BLaER1 (cell line): Measurements from ENCODE around the gene MEDAG.
A peak's percentile ranks its signal among the peaks of the same experiment; 100 is the strongest.

Experiments
- H3K27ac ChIP-seq: shearing (Covaris generic); formaldehyde crosslinking; 2 replicates; pipeline ENCODE4 v1.8.1; 2022
- H3K27me3 ChIP-seq: shearing (Covaris generic); formaldehyde crosslinking; 2 replicates; pipeline ENCODE4 v1.8.1; 2022
- H3K36me3 ChIP-seq: shearing (Covaris generic); formaldehyde crosslinking; 2 replicates; pipeline ENCODE4 v1.8.1; 2022
- H3K4me1 ChIP-seq: shearing (Covaris generic); formaldehyde crosslinking; 2 replicates; pipeline ENCODE4 v1.8.1; 2022
- H3K4me2 ChIP-seq: shearing (Covaris generic); formaldehyde crosslinking; 2 replicates; pipeline ENCODE4 v1.8.1; 2022
- H3K4me3 ChIP-seq: shearing (Covaris generic); formaldehyde crosslinking; 2 replicates; pipeline ENCODE4 v1.8.1; 2022
- H3K9ac ChIP-seq: shearing (Covaris generic); formaldehyde crosslinking; 2 replicates; pipeline ENCODE4 v1.8.1; 2022
- H3K9me3 ChIP-seq: shearing (Covaris generic); formaldehyde crosslinking; 2 replicates; pipeline ENCODE4 v1.8.1; 2022
- H4K20me1 ChIP-seq: shearing (Covaris generic); formaldehyde crosslinking; 2 replicates; pipeline ENCODE4 v1.8.1; 2022
- Cebpa-rat ChIP-seq: shearing (Covaris generic); IDR thresholded peaks from 2 replicates; pipeline ENCODE4 v1.8.1; 2022

MEDAG gene

DNA sequence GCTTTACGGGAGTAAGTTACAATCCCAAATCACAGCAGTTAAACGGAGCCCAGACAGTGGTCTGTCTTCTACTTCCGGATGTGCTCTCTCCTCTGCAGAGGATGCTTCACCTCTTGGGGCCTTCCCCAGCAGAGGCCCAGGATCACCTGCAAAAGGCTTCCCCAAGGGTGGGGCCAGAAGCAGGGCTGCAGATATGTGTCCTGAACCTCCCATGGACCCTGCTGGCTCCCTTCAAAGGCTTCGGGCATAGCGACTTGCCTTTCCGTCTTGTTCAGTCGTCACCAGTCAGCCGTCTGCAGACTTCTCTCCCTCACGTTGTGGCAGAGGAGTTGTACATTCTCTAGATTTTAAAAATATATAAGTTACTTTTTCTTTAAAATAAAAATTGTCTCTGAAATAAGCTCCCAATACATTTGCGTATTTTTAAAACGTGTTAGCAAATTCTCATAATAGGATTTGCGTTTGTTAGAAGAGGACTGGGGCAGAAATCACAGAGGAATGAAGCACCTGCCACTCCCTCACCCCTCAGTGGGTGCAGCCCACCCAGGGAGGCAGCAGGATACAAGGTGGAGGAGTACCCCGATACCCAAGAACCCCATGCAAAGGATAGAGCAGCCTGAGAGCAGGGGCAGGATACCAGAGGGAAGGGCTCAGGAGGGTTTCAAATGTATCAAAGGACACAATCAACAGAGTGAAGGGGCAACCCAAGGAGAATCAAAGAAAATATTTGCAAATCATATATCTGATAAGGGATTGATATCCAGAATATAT lies 22.9 kb upstream of the MEDAG start:
- H3K9ac ChIP-seq = no peak overlapping the region

DNA sequence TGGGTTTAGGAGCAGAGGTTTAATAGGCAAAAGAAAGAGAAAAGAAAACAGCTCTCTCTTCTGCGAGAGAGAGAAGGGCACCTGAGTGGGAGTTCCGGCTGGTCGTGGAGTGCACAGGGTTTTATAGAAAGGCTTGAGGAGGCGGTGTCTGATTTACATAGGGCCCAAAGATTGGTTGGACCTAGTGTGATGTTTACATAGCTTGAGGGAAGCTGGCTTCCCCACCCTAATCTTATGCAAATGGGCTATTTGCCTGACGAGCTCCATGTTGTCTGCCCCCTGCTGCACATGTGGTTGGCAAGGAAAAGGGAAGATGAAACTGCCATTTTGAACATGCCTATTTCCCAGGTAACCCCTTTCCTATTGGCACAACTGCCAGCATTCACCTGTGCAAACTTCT lies 21.5 kb upstream of the MEDAG start:
- Histone ChIP-seq H4K20me1 (no peaks in the 10 kb centered on the region), H3K36me3 (no peaks in the 10 kb centered on the region), H3K27me3 (no peaks in the 10 kb centered on the region), H3K9ac (no peak overlapping the region), H3K4me3 (no peak overlapping the region), H3K27ac (no peak overlapping the region), H3K9me3 (peaks cover 9% of the 10 kb centered on the region), H3K4me1 (no peaks in the 10 kb centered on the region), H3K4me2 (no peak overlapping the region)
- no peak for TF ChIP-seq Cebpa-rat

More for the DNA sequence above, 22.9 kb upstream of the MEDAG start:
- no peak overlapping the region for H3K4me2 ChIP-seq
- H3K27me3 ChIP-seq = no peaks in the 10 kb centered on the region
- no peak for TF ChIP-seq Cebpa-rat
- no peaks in the 10 kb centered on the region for H3K9me3 ChIP-seq
- no peak overlapping the region for H3K4me3 ChIP-seq
- no peaks in the 10 kb centered on the region for H4K20me1 ChIP-seq
- no peak overlapping the region for H3K27ac ChIP-seq
- no peaks in the 10 kb centered on the region for H3K4me1 ChIP-seq
- H3K36me3 ChIP-seq = no peaks in the 10 kb centered on the region

DNA sequence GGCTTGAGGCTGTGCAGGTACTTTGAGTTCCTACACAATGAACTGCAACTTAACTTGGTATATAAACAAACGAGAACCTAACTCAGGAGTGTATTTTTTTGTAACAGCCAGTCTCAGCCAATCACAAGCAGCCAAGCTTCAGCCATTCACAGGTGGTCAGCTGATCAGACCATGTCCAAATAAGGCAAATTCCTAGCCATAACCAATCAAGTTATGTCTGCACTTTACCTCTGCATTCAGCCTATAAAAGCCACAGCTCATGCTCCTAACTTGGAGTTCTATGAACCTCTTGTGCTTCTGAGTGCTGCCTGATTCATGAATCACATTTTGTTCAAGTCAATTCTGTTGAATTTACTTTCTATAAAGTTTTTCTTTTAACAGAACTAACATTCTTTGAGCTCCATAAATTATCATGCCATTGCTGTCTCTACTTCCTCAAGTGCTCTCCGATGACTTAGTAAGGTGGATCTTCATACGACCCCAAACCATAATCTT lies 16.8 kb upstream of the MEDAG start:
- Histone ChIP-seq H3K4me2 (no peak overlapping the region), H4K20me1 (no peaks in the 10 kb centered on the region), H3K27me3 (no peaks in the 10 kb centered on the region), H3K4me1 (no peaks in the 10 kb centered on the region), H3K4me3 (no peak overlapping the region), H3K36me3 (no peaks in the 10 kb centered on the region), H3K9ac (no peak overlapping the region), H3K9me3 (peaks cover 9% of the 10 kb centered on the region), H3K27ac (no peak overlapping the region)
- TF ChIP-seq Cebpa-rat = no peak

DNA sequence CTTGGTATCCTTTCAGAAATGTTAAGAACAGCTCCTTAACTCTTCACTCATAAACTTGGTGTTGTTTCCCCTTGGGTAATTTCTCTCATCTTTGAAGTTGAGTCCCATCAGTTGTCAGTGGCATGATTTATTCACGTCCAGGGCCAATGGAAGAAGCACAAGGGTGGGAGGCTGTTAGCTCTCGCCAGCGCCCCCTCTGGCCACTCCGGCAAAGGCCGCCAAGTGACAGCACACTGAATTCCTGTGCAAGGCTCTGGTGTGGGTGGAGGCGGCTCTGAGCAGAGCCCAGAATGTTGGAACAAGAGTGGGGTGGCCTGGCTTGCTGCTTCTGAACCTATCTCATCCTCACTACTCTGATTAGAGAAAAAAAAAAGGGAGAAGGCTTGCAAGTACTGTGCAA lies 13.1 kb upstream of the MEDAG start:
- Histone ChIP-seq H3K9me3 (peaks cover 9% of the 10 kb centered on the region), H3K27me3 (no peaks in the 10 kb centered on the region), H3K4me2 (no peak overlapping the region), H3K4me1 (no peaks in the 10 kb centered on the region), H3K9ac (no peak overlapping the region), H3K4me3 (no peak overlapping the region), H3K27ac (no peak overlapping the region), H3K36me3 (no peaks in the 10 kb centered on the region), H4K20me1 (no peaks in the 10 kb centered on the region)
- no peak for TF ChIP-seq Cebpa-rat

- H3K27me3 ChIP-seq = no peaks in the 10 kb centered on the region
- peaks cover 25% of the 10 kb centered on the region for H3K4me1 ChIP-seq
- no peak overlapping the region for H3K27ac ChIP-seq
- no peaks in the 10 kb centered on the region for H3K9me3 ChIP-seq
- no peak for TF ChIP-seq Cebpa-rat
- no peaks in the 10 kb centered on the region for H4K20me1 ChIP-seq
- no peak overlapping the region for H3K9ac ChIP-seq
- no peak overlapping the region for H3K4me2 ChIP-seq
- H3K36me3 ChIP-seq = no peaks in the 10 kb centered on the region
- H3K4me3 ChIP-seq = no peak overlapping the region
Observed at GRCh38 chr13:30895773-30896172, 10.3 kb upstream of the MEDAG start.

- Histone ChIP-seq H4K20me1 (no peaks in the 10 kb centered on the region), H3K4me2 (peak overlapping the region; percentile 36), H3K4me3 (no peak overlapping the region), H3K9ac (no peak overlapping the region), H3K36me3 (no peaks in the 10 kb centered on the region), H3K27ac (peak overlapping the region; percentile 28; the same call in 1 of the 2 replicates), H3K27me3 (no peaks in the 10 kb centered on the region), H3K4me1 (peaks cover 26% of the 10 kb centered on the region), H3K9me3 (no peaks in the 10 kb centered on the region)
- TF ChIP-seq Cebpa-rat = no peak
Observed at GRCh38 chr13:30898070-30898469, 8.0 kb upstream of the MEDAG start.

GRCh38 chr13:30898678-30899241 lies 7.3 kb upstream of the MEDAG start:
- Histone ChIP-seq H4K20me1 (no peaks in the 10 kb centered on the region), H3K4me1 (peaks cover 26% of the 10 kb centered on the region), H3K9ac (no peak overlapping the region), H3K36me3 (no peaks in the 10 kb centered on the region), H3K27ac (peak overlapping the region; percentile 28), H3K4me2 (peak overlapping the region; percentile 36), H3K4me3 (no peak overlapping the region), H3K27me3 (no peaks in the 10 kb centered on the region), H3K9me3 (no peaks in the 10 kb centered on the region)
- no peak for TF ChIP-seq Cebpa-rat

GRCh38 chr13:30900436-30900835 lies 5.6 kb upstream of the MEDAG start:
- H3K27ac ChIP-seq = no peak overlapping the region
- no peak overlapping the region for H3K4me2 ChIP-seq
- TF ChIP-seq Cebpa-rat = no peak
- no peaks in the 10 kb centered on the region for H3K27me3 ChIP-seq
- no peaks in the 10 kb centered on the region for H4K20me1 ChIP-seq
- H3K4me1 ChIP-seq = peaks cover 26% of the 10 kb centered on the region
- H3K9ac ChIP-seq = no peak overlapping the region
- no peaks in the 10 kb centered on the region for H3K36me3 ChIP-seq
- peaks cover 2% of the 10 kb centered on the region; the same call in 1 of the 2 replicates for H3K9me3 ChIP-seq
- no peak overlapping the region for H3K4me3 ChIP-seq

GRCh38 chr13:30900952-30901749 lies 4.9 kb upstream of the MEDAG start:
- Histone ChIP-seq H3K9me3 (peaks cover 9% of the 10 kb centered on the region), H3K9ac (no peak overlapping the region), H3K4me1 (peaks cover 26% of the 10 kb centered on the region), H4K20me1 (no peaks in the 10 kb centered on the region), H3K27ac (no peak overlapping the region), H3K36me3 (no peaks in the 10 kb centered on the region), H3K4me3 (no peak overlapping the region), H3K27me3 (no peaks in the 10 kb centered on the region), H3K4me2 (no peak overlapping the region)
- TF ChIP-seq Cebpa-rat = no peak

- no peaks in the 10 kb centered on the region for H3K27me3 ChIP-seq
- no peak overlapping the region for H3K27ac ChIP-seq
Observed at GRCh38 chr13:30904043-30904442, 2.0 kb upstream of the MEDAG start.

More at GRCh38 chr13:30904043-30904442, 2.0 kb upstream of the MEDAG start:
- no peaks in the 10 kb centered on the region for H4K20me1 ChIP-seq
- H3K4me2 ChIP-seq = no peak overlapping the region
- H3K9ac ChIP-seq = no peak overlapping the region
- no peak overlapping the region for H3K4me3 ChIP-seq
- H3K36me3 ChIP-seq = no peaks in the 10 kb centered on the region
- H3K9me3 ChIP-seq = peaks cover 16% of the 10 kb centered on the region
- TF ChIP-seq Cebpa-rat = no peak
- H3K4me1 ChIP-seq = peaks cover 37% of the 10 kb centered on the region
